A549 (cell line): ENCODE data around the gene CKAP2L. TPM values are rescaled to one million over a fixed set of nuclear protein-coding genes. Genes with fewer than 3 reads are reported as not detected.
A peak's percentile ranks its signal among the peaks of the same experiment; 100 is the strongest.

Experiments used
- ATAC-seq, 2 experiments: fragments of 200-7000 bp in 1 of 2; fragments of >200 bp in 1 of 2; cut with Nextera tagmentation in 1 of 2; cut with Tn5 transposase in 1 of 2; 3 replicates each; pipeline versions ENCODE4 v1.8.0 to v1.9.1; 2018 to 2020; ENCODE audit warnings: mild to moderate bottlenecking in 1 of 2, moderate library complexity in 1 of 2
- CTCF ChIA-PET: fragments of 300-600 bp; sonication (Branson Sonifier 250); formaldehyde crosslinking; extraction: SDS; loops from one replicate; lab custom pipeline; 2021; ENCODE audit warnings: antibody characterized with exemption, inconsistent platforms; lab: Yijun Ruan, JAX
- POLR2A ChIA-PET: fragments of 350-600 bp; formaldehyde crosslinking; extraction: SDS; loops from one replicate; lab custom pipeline; 2021; ENCODE audit warnings: antibody characterized with exemption, inconsistent platforms; lab: Yijun Ruan, JAX
- DNase-seq, 2 experiments: peaks; one replicate each; pipeline versions ENCODE4 v3.0.0 to v3.0.0-alpha.2; 2011 to 2016; ENCODE audit warnings: low read depth in 1 of 2, low spot score in 1 of 2
- FAIRE-seq: peaks from 2 replicates; lab custom pipeline; 2011; peaks lifted over from hg19 to GRCh38; lab: Jason Lieb, UNC
- H3K27ac ChIP-seq, 2 experiments: fragments of >200 bp; sonication (Bioruptor Twin); formaldehyde crosslinking; 3 replicates each; pipeline ENCODE4 v1.5.1; 2016 to 2017
- H3K4me1 ChIP-seq: fragments of >200 bp; sonication (Bioruptor Twin); formaldehyde crosslinking; 3 replicates; pipeline ENCODE4 v1.6.1; 2016
- H3K4me2 ChIP-seq: fragments of >200 bp; sonication (Bioruptor Twin); formaldehyde crosslinking; 3 replicates; pipeline ENCODE4 v1.6.1; 2016
- H3K4me3 ChIP-seq: fragments of >200 bp; sonication (Bioruptor Twin); formaldehyde crosslinking; 3 replicates; pipeline ENCODE4 v1.5.1; 2016
- H3K9me3 ChIP-seq: fragments of >200 bp; sonication (Bioruptor Twin); formaldehyde crosslinking; 3 replicates; pipeline ENCODE4 v1.6.1; 2016
- CBX8 ChIP-seq: fragments of 200-600 bp; sonication (generic); IDR thresholded peaks from 2 replicates; pipeline ENCODE4 v1.6.1; 2016
- CHD4 ChIP-seq: fragments of 200-600 bp; sonication (generic); IDR thresholded peaks from 2 replicates; pipeline ENCODE4 v1.6.1; 2016; ENCODE audit warnings: antibody characterized with exemption, mild to moderate bottlenecking, borderline replicate concordance
- EHF ChIP-seq: fragments of 250-450 bp; sonication (Bioruptor Pico); IDR thresholded peaks from 2 replicates; pipeline ENCODE4 v1.5.0; 2020; ENCODE audit warnings: mild to moderate bottlenecking
- EHMT2 ChIP-seq: fragments of 200-600 bp; sonication (generic); IDR thresholded peaks from 2 replicates; pipeline ENCODE4 v1.6.1; 2016; ENCODE audit warnings: antibody characterized with exemption, low read depth, mild to moderate bottlenecking, moderate library complexity
- ELK1 ChIP-seq: fragments of 150-350 bp; IDR thresholded peaks from 2 replicates; pipeline ENCODE4 v1.6.1; 2014; ENCODE audit warnings: low read depth, mild to moderate bottlenecking, low read length
- FOSB ChIP-seq: fragments of 250-450 bp; sonication (Bioruptor Pico); IDR thresholded peaks from 2 replicates; pipeline ENCODE4 v1.5.0; 2020; ENCODE audit warnings: mild to moderate bottlenecking, moderate library complexity
- FOXS1 ChIP-seq: fragments of 250-450 bp; sonication (Bioruptor Pico); IDR thresholded peaks from 2 replicates; pipeline ENCODE4 v1.5.0; 2020; ENCODE audit warnings: mild to moderate bottlenecking, moderate library complexity
- GATA3 ChIP-seq: IDR thresholded peaks from 2 replicates; pipeline ENCODE4 v1.6.1; 2012; ENCODE audit warnings: borderline replicate concordance
- HDAC2 ChIP-seq: fragments of 200-600 bp; sonication (generic); IDR thresholded peaks from 2 replicates; pipeline ENCODE4 v1.6.1; 2016
- HES2 ChIP-seq: fragments of >200 bp; sonication (Bioruptor Twin); formaldehyde crosslinking; IDR thresholded peaks from 2 replicates; pipeline ENCODE4 v1.6.1; 2016
- HEYL ChIP-seq: fragments of 250-450 bp; sonication (Bioruptor Pico); IDR thresholded peaks from 2 replicates; pipeline ENCODE4 v1.8.0; 2021; ENCODE audit warnings: mild to moderate bottlenecking, moderate library complexity
- HOXB13 ChIP-seq: fragments of 250-450 bp; sonication (Bioruptor Pico); IDR thresholded peaks from 2 replicates; pipeline ENCODE4 v1.5.0; 2020; ENCODE audit warnings: low read depth, mild to moderate bottlenecking, moderate library complexity
- KDM1A ChIP-seq: fragments of 200-600 bp; sonication (generic); IDR thresholded peaks from 2 replicates; pipeline ENCODE4 v1.6.1; 2016; ENCODE audit warnings: low read depth, mild to moderate bottlenecking
- KDM5A ChIP-seq: fragments of 200-600 bp; sonication (generic); IDR thresholded peaks from 2 replicates; pipeline ENCODE4 v1.6.1; 2016; ENCODE audit warnings: antibody characterized with exemption, mild to moderate bottlenecking
- NPAS2 ChIP-seq: fragments of 250-450 bp; sonication (Bioruptor Pico); IDR thresholded peaks from 2 replicates; pipeline ENCODE4 v1.8.0; 2022; ENCODE audit warnings: mild to moderate bottlenecking, moderate library complexity, borderline replicate concordance
- POLR2A ChIP-seq: IDR thresholded peaks from 2 replicates; pipeline ENCODE4 v1.6.1; 2012; ENCODE audit warnings: mild to moderate bottlenecking, low read length
- REST ChIP-seq: fragments of 200-600 bp; sonication (generic); IDR thresholded peaks from 2 replicates; pipeline ENCODE4 v1.6.1; 2016; ENCODE audit warnings: antibody characterized with exemption, mild to moderate bottlenecking, moderate library complexity
- SMC3 ChIP-seq: fragments of >200 bp; sonication (Bioruptor Twin); formaldehyde crosslinking; IDR thresholded peaks from 3 replicates; pipeline ENCODE4 v1.6.1; 2018; ENCODE audit warnings: inconsistent platforms
- SREBF2 ChIP-seq: fragments of 450-650 bp; IDR thresholded peaks from 2 replicates; pipeline ENCODE4 v1.6.1; 2014; ENCODE audit warnings: mild to moderate bottlenecking, moderate library complexity
- TP53 ChIP-seq: fragments of 250-450 bp; sonication (Bioruptor Pico); IDR thresholded peaks from 2 replicates; pipeline ENCODE4 v1.5.0; 2021; ENCODE audit warnings: mild to moderate bottlenecking, moderate library complexity
- USF2 ChIP-seq: fragments of 450-650 bp; IDR thresholded peaks from 2 replicates; pipeline ENCODE4 v1.6.1; 2014; ENCODE audit warnings: antibody characterized with exemption
- ZC3H11A ChIP-seq: fragments of 450-650 bp; IDR thresholded peaks from 2 replicates; pipeline ENCODE4 v1.6.1; 2014; ENCODE audit warnings: antibody characterized with exemption, mild to moderate bottlenecking
- WGBS: methylation state at CpG from one replicate; pipeline ENCODE4 v1.1.6; 2017; ENCODE audit errors: missing lambda C conversion rate; 5-methylcytosine and 5-hydroxymethylcytosine counted together
- polyA plus RNA-seq, 4 experiments: library from polyadenylated mRNA; depleted of rRNA in 3 of 4; stranded (reverse); fragments of >200 nt; fragmentation: RNase III in 1 of 4; extraction: RNeasy Plus Mini Kit Qiagen cat#74134 plus additional on column Dnase treatment in 1 of 4; gene quantifications; 2 replicates in 3 of 4; 3 replicates in 1 of 4; pipeline ENCODE4 v1.2.3, GENCODE V29; 2011 to 2017
- TF ChIP-seq, protein P1 (sequence below): fragments of >200 bp; sonication (Bioruptor Twin); formaldehyde crosslinking; IDR thresholded peaks from 3 replicates; pipeline ENCODE4 v1.6.1; 2016
- TF ChIP-seq, protein P2 (sequence below): IDR thresholded peaks from 2 replicates; pipeline ENCODE4 v1.6.1; 2012

CKAP2L gene
- polyA plus RNA-seq, 2 of the 4 experiments (the other 2 are of a cell fraction): 14.0 to 15.9 TPM

- TF ChIP-seq, protein P1, sequence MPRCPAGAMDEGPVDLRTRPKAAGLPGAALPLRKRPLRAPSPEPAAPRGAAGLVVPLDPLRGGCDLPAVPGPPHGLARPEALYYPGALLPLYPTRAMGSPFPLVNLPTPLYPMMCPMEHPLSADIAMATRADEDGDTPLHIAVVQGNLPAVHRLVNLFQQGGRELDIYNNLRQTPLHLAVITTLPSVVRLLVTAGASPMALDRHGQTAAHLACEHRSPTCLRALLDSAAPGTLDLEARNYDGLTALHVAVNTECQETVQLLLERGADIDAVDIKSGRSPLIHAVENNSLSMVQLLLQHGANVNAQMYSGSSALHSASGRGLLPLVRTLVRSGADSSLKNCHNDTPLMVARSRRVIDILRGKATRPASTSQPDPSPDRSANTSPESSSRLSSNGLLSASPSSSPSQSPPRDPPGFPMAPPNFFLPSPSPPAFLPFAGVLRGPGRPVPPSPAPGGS: no peak
- no peak for TF ChIP-seq GATA3
- no peak for TF ChIP-seq FOSB (CRISPR knock-in tag)
- TF ChIP-seq SREBF2: no peak
- TF ChIP-seq, protein P2, sequence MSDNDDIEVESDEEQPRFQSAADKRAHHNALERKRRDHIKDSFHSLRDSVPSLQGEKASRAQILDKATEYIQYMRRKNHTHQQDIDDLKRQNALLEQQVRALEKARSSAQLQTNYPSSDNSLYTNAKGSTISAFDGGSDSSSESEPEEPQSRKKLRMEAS: peak; percentile 73
- TF ChIP-seq KDM1A: peak; percentile 35; the same call in 1 of the 2 replicates
- no peak for TF ChIP-seq HOXB13 (CRISPR knock-in tag)
- peak; percentile 60; the same call in 1 of the 2 replicates for TF ChIP-seq HDAC2
- no peak for TF ChIP-seq POLR2A
Observed at GRCh38 chr2:112764071-112765044, at the start of gene CKAP2L (continued).

DNA sequence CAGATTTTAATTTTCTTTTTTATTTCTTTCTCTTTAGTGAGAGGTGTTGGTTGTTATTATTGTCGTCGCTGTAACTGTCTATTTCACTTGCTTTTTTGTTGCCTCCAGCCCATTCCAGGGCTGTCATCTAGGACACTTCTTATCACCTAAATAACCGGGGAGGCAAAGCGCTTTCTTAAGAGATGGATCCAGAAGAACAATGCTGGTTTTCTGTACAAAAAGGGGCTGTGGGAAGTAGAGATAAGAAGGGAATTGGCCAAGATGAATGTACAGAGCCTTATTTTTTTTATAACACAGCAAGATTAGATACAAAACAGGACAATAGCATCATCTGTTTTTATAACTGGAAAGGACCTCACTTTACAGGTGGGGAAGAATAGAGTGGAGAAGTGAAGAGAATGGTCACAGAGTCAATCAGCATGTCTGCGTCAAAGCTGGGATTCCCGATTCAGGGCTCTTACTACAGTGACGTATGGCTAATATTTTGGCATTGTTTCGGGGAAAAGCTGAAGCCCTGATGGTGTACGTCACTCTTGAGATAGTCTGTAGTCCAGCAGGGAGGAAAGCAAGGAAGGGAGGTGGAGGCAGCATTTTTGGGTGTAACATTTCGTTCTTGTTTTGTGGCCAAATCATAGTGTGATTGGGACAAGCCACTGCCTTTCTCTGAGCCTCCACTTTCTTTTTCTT is 49.0 kb upstream of the CKAP2L start:
- Histone ChIP-seq H3K4me3 (no peak overlapping the region), H3K27ac (no peak overlapping the region), H3K4me1 (peaks cover 23% of the 10 kb centered on the region), H3K4me2 (no peak overlapping the region), H3K9me3 (no peaks in the 10 kb centered on the region)
- FAIRE-seq: no peak
- ATAC-seq: no peak
- DNase-seq: no peak
- TF ChIP-seq FOSB (CRISPR knock-in tag) (no peak), EHF (CRISPR knock-in tag) (no peak), HES2 (no peak), ELK1 (no peak)
- ChIA-PET POLR2A (no interaction called here), CTCF (interaction anchor here (2.3 kb wide), 1 partner anchor 64 kb away, joined by 6 read pairs; no protein-coding TSS in a partner anchor)
- 94% methylated on average over 10 of the region's 10 CpGs for WGBS

DNA sequence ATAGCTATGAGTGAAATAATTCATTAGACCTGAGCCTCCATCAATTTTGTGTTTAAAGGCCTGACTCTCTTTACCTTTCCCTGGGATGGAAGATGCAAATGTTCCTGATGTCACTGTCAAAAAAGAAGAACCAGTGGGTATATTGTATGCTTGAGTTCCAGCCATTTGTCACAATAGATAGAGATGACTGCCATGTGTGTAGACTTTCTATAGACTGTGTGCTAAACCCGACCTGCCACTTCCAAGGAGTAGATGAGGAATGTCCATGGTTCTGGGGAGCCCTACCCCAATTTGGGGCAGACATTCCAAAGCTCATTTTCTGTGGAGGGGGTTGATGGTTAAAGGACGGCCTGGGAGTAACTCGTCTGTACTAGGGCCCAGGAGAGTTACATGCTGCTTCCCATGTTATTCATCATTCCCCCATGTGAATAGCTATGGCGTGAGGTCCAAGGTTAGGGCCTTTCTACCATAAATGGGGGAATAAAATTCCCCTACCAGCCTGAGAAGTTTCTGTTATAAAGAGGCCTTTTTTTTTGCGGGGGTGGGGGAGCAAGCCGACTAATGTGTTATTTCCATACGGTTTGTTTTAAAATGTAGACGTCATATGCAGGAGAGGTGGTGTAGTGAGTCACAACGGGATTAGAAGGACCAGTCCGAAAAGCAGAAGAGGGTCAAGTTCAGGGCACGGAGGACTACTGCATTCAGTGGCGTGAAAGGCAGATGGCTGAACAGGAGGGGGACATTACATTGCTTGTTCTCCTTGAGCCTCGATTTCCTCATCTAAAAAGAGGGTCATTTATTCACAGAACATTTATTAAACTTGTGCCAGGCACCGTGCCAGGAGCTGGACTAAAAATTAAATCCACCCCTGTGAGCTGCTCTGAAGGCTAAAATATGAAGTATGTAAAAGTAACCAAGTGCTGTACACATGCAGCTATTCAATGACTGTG is 48.2 kb upstream of the CKAP2L start:
- peak overlapping the region; percentile 24; the same call in 2 of the 3 replicates for H3K4me2 ChIP-seq
- no peaks in the 10 kb centered on the region for H3K9me3 ChIP-seq
- no peak overlapping the region for H3K4me3 ChIP-seq
- DNase-seq (no peak), FAIRE-seq (no peak), ATAC-seq (no peak)
- ChIA-PET POLR2A (no interaction called here), CTCF (interaction anchor here (1.5 to 2.3 kb wide), 3 partner anchors 61 to 72 kb away, joined by 4 to 6 read pairs (median 5); no protein-coding TSS in a partner anchor)
- WGBS: 83% methylated on average over 14 of the region's 14 CpGs
- peak overlapping the region in 1 of 2 experiments; percentile 66; a peak in 1 of 6 replicates for H3K27ac ChIP-seq
- peaks cover 15% of the 10 kb centered on the region for H3K4me1 ChIP-seq
- TF ChIP-seq EHMT2 (no peak), SMC3 (no peak), HOXB13 (CRISPR knock-in tag) (no peak), USF2 (no peak), FOXS1 (CRISPR knock-in tag) (no peak), CBX8 (no peak), ZC3H11A (no peak), TP53 (CRISPR knock-in tag) (no peak), KDM5A (no peak), HEYL (CRISPR knock-in tag) (no peak), SREBF2 (no peak), REST (no peak), NPAS2 (no peak), CHD4 (no peak), POLR2A (no peak)
